ENCODE data around the gene SPTLC1.
"Not testable (repeated sequence)": the region's sequence is repeated elsewhere in the genome, so short reads cannot be mapped to it uniquely, and the experiment has no call there.

Gene SPTLC1

DNA sequence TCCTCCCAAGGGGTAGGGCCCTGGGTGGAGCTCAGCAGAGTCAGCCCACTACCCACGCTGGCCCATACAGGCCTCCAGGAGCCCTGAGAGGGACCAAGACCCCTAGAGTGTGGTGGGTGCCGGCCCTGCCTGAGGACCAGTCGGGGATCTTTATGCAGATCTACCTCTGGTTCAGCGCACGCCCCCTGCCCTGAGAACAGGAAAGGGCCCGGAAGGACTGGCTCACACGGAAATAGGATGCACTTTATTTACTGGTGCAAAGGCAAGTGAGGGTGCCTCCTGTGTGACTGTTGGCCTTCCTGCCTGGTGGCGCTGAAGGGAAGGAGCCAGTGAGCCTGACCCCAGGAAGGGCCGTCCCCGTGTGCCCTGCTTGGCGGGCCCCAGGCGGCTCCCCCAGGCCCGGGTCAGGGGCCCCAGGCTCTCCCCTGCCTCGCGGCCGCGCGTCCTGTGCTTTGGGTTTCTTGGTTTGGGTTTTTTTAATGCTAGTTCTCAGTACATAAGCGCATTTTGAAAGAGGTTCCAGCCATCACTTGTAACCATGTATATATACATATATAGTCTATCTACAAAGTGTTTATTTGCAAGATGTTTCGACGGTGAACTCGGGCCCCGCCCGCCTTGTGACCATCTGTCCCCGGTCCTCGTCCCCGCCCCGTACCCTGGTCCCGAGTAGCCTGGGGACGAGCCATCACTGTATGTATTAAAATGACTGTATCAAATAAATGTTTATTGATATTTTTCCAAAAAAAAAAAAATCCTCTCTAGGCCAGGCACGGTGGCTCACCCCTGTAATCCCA lies 88.8 kb downstream of the SPTLC1 start:
- DNase-seq = no peak

DNA sequence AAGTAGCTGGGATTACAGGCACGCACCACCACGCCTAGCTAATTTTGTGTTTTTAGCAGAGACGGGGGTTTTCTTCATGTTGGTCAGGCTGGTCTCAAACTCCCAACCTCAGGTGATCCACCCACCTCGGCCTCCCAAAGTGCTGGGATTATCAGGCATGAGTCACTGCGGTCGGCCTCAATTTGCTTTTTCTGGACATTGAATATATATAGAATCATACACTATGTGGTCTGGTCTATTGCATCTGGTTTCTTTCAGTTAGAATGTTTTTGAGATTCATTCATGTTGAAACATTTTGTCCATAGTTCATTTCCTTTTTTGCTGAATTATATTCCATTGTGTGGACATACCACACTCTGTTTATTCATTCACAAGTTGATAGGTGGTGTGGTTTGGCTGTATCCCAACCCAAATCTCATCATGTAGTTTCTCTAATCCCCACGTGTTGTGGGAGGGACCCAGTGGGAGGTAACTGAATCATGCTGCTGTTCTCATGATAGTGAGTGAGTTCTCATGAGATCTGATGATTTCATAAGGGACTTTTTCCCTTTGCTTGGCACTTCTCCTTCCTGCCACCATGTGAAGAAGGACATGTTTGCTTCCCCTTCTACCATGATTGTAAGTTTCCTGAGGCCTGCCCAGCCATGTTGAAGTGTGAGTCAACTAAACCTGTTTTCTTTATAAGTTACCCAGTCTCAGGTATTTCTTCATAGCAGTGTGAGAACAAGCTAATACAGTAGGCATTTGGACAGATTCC lies 93.2 kb downstream of the SPTLC1 start:
- not testable (repeated sequence) for DNase-seq

DNA sequence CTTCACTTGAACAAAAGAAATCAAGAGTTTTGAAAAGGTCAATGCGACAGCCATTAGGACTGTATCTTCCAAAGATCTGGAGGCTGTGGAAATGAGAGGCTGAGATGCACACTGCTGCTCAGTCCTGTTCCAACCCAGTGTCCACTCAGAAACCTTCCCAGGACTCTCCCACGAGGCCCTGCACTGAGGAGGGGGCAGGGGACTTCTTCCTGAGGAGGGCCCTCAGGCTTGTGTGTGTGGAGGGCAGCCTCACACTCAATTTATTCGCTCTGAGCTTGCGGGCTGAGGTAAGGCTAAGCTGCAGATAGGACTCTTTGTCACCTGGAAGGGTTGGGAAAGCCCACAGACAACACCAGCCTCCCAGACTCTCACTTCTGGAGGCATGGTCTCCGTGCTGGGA lies 95.6 kb downstream of the SPTLC1 start:
- no peak for DNase-seq

DNA sequence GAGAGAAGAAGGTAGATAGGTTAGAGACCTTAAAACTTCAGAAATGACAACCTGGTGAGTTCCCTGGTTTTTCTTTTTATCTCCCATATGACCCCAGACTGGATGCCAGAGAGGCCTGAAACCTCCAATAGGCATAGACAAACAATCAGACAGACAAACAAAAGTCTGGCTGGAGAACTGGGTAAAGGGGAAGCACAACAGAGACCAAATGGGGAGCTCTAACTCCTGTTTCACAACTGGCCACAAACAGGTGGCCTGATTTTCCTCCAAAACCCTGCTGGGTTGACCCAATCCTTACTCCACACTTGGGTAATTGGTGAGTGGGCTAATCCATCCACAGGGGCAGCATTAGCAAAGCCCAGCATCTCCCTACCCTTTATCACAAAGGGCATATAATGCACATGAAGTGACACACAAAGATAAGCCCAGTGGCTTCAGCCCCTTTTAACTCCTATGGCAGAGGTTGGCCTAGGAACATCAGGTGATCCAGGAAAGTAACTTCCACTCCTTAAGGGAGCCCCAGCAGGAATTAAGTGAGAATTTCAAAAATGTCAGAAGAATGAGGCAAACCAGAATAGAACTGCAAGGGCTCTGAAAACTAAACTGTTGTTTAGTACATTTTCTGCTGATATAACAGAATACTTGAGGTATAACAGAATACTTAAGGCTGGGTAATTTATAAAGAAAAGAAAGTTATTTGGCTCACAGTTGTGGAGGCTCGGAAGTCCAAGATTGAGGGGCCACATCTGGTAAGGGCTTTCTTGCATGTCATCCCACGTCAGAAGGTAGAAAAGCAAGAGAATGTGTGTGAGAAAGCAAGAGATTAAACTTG lies 104.3 kb downstream of the SPTLC1 start:
- no peak for DNase-seq

DNA sequence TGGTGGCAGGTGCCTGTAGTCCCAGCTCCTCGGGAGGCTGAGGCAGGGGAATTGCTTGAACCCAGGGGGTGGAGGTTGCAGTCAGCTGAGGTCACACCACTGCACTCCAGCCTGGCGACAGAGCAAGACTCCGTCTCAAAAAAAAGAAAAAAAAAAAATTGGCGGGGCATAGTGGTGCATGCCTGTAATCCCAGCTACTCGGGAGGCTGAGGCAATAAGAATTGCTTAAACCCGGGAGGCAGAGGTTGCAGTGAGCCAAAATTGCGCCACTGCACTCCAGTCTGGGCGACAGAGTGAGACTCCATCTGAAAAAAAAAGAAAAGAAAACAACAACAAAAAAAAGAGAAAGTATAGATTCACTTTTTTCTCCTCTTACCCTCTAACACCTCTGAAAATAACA lies 105.0 kb downstream of the SPTLC1 start:
- DNase-seq = not testable (repeated sequence)

GRCh38 chr9:92008041-92008440 lies 107.2 kb downstream of the SPTLC1 start:
- no peak for DNase-seq

DNA sequence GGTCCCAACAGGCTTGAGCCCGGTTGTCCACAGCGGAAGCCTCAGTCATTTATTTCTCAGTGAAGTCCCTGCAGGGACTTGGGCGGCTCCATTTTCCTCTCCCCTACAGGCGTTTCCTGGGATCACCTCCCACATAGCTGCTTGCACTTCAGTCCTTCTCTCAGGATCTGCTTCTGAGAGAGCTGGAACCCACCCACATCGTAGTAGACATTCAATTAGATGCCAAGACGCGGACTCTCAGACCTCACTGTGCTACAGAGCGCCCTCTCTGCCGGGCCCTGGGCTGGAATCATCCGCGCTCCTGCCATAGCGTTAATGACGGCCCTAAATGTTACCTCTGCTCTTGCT lies 111.2 kb downstream of the SPTLC1 start:
- no peak for DNase-seq

- DNase-seq = no peak
Measured at GRCh38 chr9:92003308-92004044, 111.7 kb downstream of the SPTLC1 start.

DNA sequence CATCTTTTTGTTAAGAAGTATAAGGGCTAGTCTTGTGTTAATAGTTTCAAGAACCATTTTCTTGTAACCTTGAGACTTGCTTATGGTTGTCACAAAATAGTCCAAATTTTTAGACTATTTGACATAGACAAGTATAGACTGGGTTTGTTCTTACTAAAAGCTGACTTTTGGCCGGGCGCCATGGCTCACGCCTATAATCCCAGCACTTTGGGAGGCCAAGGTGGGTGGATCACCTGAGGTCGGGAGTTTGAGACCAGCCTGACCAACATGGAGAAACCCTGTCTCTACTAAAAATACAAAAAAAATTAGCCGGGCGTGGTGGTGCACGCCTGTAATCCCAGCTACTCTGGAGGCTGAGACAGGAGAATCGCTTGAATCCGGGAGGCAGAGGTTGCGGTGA lies 113.3 kb downstream of the SPTLC1 start:
- DNase-seq = not testable (repeated sequence)

DNA sequence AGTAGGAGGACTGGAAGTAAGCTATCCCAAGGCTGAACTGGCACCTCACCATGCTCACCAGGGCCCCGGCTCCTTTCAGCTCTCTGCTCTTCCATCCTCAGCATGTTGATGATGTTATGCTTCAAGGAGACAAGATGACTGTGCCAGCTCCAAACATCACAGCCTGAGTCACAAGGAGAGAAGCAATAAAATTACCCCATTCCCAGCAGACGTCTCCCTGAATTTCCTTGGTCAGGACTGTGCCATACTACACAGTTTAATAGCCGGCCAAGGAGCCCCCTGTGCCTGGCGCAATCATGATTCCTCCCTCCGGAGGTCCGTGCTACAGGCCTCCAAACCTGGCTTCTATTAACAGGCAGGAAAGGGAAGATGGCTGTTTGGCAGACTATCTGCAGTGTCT lies 114.0 kb downstream of the SPTLC1 start:
- DNase-seq = no peak

GRCh38 chr9:91995000-91995655 lies 120.1 kb downstream of the SPTLC1 start:
- DNase-seq = no peak

GRCh38 chr9:91994422-91994821 lies 120.8 kb downstream of the SPTLC1 start:
- DNase-seq = no peak

GRCh38 chr9:91992461-91993041 lies 122.7 kb downstream of the SPTLC1 start:
- peak; percentile 43 for DNase-seq

GRCh38 chr9:91991721-91992341 lies 123.4 kb downstream of the SPTLC1 start:
- peak; percentile 58 for DNase-seq

DNA sequence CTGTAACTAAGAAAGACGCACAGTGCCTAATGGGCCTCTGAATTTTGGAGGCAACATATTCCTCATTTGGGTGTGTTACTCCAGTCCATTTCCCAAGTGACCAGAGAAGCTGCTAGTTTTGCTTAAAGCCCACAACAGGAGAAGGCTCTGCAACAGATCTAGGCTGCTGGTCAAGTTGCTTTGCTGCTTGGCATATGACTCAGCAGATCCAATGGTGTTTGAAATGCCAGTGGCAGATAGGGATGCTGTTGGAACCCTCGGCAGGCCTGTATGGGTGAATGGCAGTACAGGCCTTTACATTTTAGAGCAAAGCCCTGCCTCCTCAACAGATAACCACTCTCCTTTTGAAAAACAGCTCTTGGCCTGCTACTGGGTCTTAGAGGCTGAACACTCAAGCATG lies 129.0 kb downstream of the SPTLC1 start:
- no peak for DNase-seq

- DNase-seq = no peak
Measured at GRCh38 chr9:91985692-91986091, 129.5 kb downstream of the SPTLC1 start.

Measured in left hindlimb (tissue), 1 donor.